ELF-1 (cell line): ENCODE measurements around the gene LHX2.
A peak's percentile ranks its signal among the peaks of the same experiment; 100 is the strongest.
"Not testable (repeated sequence)": the region's sequence is repeated elsewhere in the genome, so short reads cannot be mapped to it uniquely, and the experiment has no call there.

Experiments
- DNase-seq: peaks from one replicate; pipeline ENCODE4 v3.0.0-alpha.2; 2016; ENCODE audit warnings: low read depth, low spot score

The LHX2 gene

GRCh38 chr9:124011460-124012301 lies at the start of gene LHX2:
Gene LHX2, plus strand, starts transcription at chr9:124011768. Its CDS starts 581 bp downstream, at chr9:124012349.
- peak; percentile 96 for DNase-seq

GRCh38 chr9:123964761-123965160 lies 46.8 kb upstream of the LHX2 start:
- no peak for DNase-seq

GRCh38 chr9:123965801-123966686 lies 45.5 kb upstream of the LHX2 start:
- DNase-seq: no peak

- no peak for DNase-seq
Measured at GRCh38 chr9:123967323-123967722, 44.2 kb upstream of the LHX2 start.

- no peak for DNase-seq
Measured at GRCh38 chr9:123972618-123973017, 39.0 kb upstream of the LHX2 start.

- DNase-seq: no peak
Measured at GRCh38 chr9:123973590-123974223, 37.9 kb upstream of the LHX2 start.

- DNase-seq: no peak
Measured at GRCh38 chr9:123974471-123974870, 37.1 kb upstream of the LHX2 start.

GRCh38 chr9:123975871-123976270 lies 35.7 kb upstream of the LHX2 start:
- no peak for DNase-seq

GRCh38 chr9:123976579-123976978 lies 35.0 kb upstream of the LHX2 start:
- not testable (repeated sequence) for DNase-seq

GRCh38 chr9:123978981-123979380 lies 32.6 kb upstream of the LHX2 start:
- DNase-seq: no peak

GRCh38 chr9:123982535-123982934 lies 29.0 kb upstream of the LHX2 start:
- DNase-seq: no peak

GRCh38 chr9:123983047-123983446 lies 28.5 kb upstream of the LHX2 start:
- DNase-seq: no peak

- DNase-seq: no peak
Measured at GRCh38 chr9:123984802-123985201, 26.8 kb upstream of the LHX2 start.

GRCh38 chr9:123985869-123986268 lies 25.7 kb upstream of the LHX2 start:
- DNase-seq: no peak

GRCh38 chr9:123990427-123990826 lies 21.1 kb upstream of the LHX2 start:
- no peak for DNase-seq

- DNase-seq: not testable (repeated sequence)
Measured at GRCh38 chr9:123992679-123993078, 18.9 kb upstream of the LHX2 start.

GRCh38 chr9:123996731-123997421 lies 14.7 kb upstream of the LHX2 start:
- peak; percentile 70 for DNase-seq

- no peak for DNase-seq
Measured at GRCh38 chr9:123997665-123998277, 13.8 kb upstream of the LHX2 start.

GRCh38 chr9:123998278-123998925 lies 13.2 kb upstream of the LHX2 start:
- DNase-seq: no peak

GRCh38 chr9:123998970-123999621 lies 12.5 kb upstream of the LHX2 start:
- no peak for DNase-seq
